RWPE1 (cell line): Measurements from ENCODE around the gene POLR1D.

Source experiments
- CTCF ChIA-PET: fragments of 350-600 bp; sonication (Branson Sonifier 250); formaldehyde crosslinking; extraction: SDS; loops from one replicate; lab custom pipeline; 2021; lab: Yijun Ruan, JAX
- POLR2A ChIA-PET: fragments of 400-600 bp; formaldehyde crosslinking; extraction: SDS; loops from one replicate; lab custom pipeline; 2020; ENCODE audit warnings: antibody characterized with exemption; ENCODE audit not compliant: low non-redundant PET; lab: Yijun Ruan, JAX
- DNase-seq: peaks from one replicate; pipeline ENCODE4 v3.0.0; 2012; ENCODE audit warnings: low spot score
- H3K27ac ChIP-seq: fragments of 450-650 bp; 2 replicates; pipeline ENCODE4 v1.5.1; 2017
- CTCF ChIP-seq: fragments of 450-650 bp; conservative IDR thresholded peaks from 2 replicates; pipeline ENCODE4 v1.5.1; 2017; ENCODE audit warnings: low read depth, mild to moderate bottlenecking

Gene POLR1D

DNA sequence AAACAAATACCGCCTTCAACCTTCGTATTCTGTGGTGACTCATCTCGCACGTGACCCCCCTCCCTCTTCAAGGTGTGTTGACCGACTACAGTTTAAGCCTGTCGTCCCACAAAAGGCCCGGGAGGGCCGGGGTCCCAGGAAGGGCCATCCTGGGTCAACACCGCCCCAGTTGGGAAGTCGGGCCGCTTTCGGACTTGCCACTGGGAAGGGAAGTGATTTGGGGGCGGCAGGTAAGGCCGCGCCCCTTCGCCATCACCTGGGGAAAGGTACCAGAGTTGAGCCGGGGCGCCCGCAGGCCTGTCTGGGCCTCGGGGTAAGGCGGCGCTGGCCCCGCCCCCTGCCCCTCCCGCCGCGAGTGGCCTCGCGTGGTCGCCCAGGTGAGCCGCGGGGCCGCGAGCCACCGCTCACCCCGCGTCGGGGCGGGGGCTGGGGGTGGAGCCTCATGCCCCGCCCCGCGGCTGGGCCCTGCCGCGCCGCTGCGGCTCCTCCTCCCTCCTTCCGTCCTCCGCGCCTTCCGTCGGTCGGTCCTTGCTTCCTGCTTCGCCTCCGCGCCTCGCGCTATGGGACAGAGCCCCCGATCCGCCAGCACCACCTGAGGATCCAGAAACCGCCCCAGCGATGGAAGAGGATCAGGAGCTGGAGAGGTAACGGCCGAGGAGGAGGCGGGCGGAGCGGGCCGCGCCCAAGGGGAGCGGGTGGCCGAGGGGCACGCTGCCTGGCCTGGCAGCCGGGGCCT lies at the start of gene POLR1D:
Gene POLR1D (plus strand): TSS at position 527 of the 736 bp plus-strand sequence. CDS start 92 bp downstream, at position 619.
- ChIA-PET POLR2A (interaction anchor here (0.9 to 1.2 kb wide), 2 partner anchors 44 to 72 kb away, joined by 3 to 5 read pairs; no protein-coding TSS in a partner anchor), CTCF (interaction anchor here (1.4 kb wide), 1 partner anchor 152 kb away, joined by 4 read pairs; no protein-coding TSS in a partner anchor)
- TF ChIP-seq CTCF = no peak
- peak within 1 kb of the TSS; percentile 98 for H3K27ac ChIP-seq
- peak; percentile 86 for DNase-seq

- no peak for TF ChIP-seq CTCF
Observed at GRCh38 chr13:27572234-27572901, 49.3 kb upstream of the POLR1D start.

GRCh38 chr13:27573265-27573664 lies 48.4 kb upstream of the POLR1D start:
- no peak for TF ChIP-seq CTCF
- no peak overlapping the region for H3K27ac ChIP-seq
- peak; percentile 13 for DNase-seq
- CTCF ChIA-PET = interaction anchor here (0.6 to 0.7 kb wide), 2 partner anchors 81 to 92 kb away, joined by 3 to 5 read pairs; no protein-coding TSS in a partner anchor
- POLR2A ChIA-PET = interaction anchor here (0.7 kb wide), 1 partner anchor 47 kb away, joined by 3 read pairs; no protein-coding TSS in a partner anchor

More at GRCh38 chr13:27572234-27572901, 49.3 kb upstream of the POLR1D start:
- CTCF ChIA-PET = interaction anchor here (0.7 kb wide), 1 partner anchor 36 kb away, joined by 4 read pairs; no protein-coding TSS in a partner anchor
- POLR2A ChIA-PET = no interaction called here
- no peak for DNase-seq
- H3K27ac ChIP-seq = no peak overlapping the region

- TF ChIP-seq CTCF = no peak
- H3K27ac ChIP-seq = no peak overlapping the region
- ChIA-PET CTCF (no interaction called here), POLR2A (no interaction called here)
- no peak for DNase-seq
Observed at GRCh38 chr13:27574661-27575060, 47.0 kb upstream of the POLR1D start.

- peak; percentile 50 for DNase-seq
- H3K27ac ChIP-seq = no peak overlapping the region
- POLR2A ChIA-PET = no interaction called here
- CTCF ChIA-PET = interaction anchor here (0.6 kb wide), 1 partner anchor 219 kb away, joined by 3 read pairs; no protein-coding TSS in a partner anchor
- no peak for TF ChIP-seq CTCF
Observed at GRCh38 chr13:27578121-27579030, 43.3 kb upstream of the POLR1D start.
